Measurements from ENCODE around the gene ZNF534.

DNA sequence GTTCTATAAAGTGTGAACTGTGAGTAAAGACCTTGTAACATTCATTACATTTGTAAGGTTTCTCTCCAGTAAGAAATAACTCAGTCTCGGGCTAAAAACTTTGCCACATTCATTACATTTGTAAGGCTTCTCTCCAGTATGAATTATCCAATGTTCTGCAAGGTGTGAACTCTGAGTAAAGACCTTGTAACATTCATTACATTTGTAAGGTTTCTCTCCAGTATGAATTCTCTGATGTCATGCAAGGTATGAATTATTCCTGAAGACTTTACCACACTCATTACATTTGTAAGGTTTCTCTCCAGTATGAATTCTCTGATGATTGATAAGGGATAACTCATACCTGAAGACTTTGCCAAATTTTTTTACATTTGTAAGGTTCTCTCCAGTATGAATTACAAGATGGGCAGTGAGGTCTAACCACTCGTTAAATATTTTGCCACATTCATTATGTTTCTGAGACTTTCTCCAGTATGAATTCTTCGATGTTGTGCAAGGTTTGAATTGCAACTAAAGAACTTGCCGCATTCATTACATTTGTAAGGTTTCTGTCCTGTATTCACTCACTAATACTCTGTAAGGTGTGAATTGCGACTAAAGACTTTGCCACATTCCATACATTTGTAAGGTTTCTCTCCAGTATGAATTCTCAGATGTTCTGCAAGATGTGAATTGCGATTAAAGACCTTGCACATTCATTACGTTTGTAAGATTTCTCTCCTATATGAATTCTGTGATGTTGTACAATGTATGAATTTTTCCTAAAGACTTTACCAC lies 45.6 kb downstream of the ZNF534 start:
- TF ChIP-seq CTCF (IDR thresholded peaks at IDR 0.05; ENCODE audit: insufficient read depth, low read length, poor library complexity, severe bottlenecking) (no peak), EZH2phosphoT487 (conservative IDR thresholded peaks at IDR 0.05; ENCODE audit: low read length) (no peak)
